ENCODE results near the gene HS3ST1. TPM values are rescaled to one million over a fixed set of nuclear protein-coding genes. Genes with fewer than 3 reads are reported as not detected.

The HS3ST1 gene
- polyA plus RNA-seq, 1 donor: 1.4 TPM

DNA sequence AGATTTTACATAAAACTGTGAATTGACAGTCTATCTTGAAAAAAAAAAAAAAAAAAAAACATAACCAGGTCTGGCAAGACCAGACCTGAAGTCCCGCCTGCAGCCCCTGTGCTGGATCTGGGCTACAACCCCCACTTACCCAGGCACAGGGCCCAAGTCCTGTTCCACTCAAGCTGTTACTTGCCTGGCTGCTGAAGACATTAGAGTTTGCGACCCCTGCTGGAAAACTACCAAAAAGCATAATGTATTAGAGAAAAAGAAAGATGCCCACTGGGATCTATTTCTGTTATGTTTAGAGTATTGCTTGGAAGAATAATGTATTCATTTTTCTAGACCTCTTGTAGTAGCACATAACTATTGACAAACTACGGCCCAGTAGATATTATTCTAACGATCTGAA is 4.7 kb downstream of the HS3ST1 start:
- Histone ChIP-seq H3K27me3 (ENCODE audit: control insufficient read depth, insufficient read depth, low read length) (peaks cover 25% of the 10 kb centered on the region), H3K4me1 (ENCODE audit: control insufficient read depth, insufficient read depth, low read length) (peaks cover 9% of the 10 kb centered on the region), H3K36me3 (ENCODE audit: control insufficient read depth, insufficient read depth, low read length) (no peaks in the 10 kb centered on the region), H3K4me3 (ENCODE audit: low read length) (no peak overlapping the region), H3K27ac (ENCODE audit: low read length) (no peak overlapping the region), H3K9me3 (ENCODE audit: control insufficient read depth, low read depth, low read length) (peaks cover 6% of the 10 kb centered on the region)
- DNase-seq: no peak
- WGBS (ENCODE audit: insufficient coverage, low lambda C conversion rate): no CpG with 5 or more reads among the region's 4 CpGs

DNA sequence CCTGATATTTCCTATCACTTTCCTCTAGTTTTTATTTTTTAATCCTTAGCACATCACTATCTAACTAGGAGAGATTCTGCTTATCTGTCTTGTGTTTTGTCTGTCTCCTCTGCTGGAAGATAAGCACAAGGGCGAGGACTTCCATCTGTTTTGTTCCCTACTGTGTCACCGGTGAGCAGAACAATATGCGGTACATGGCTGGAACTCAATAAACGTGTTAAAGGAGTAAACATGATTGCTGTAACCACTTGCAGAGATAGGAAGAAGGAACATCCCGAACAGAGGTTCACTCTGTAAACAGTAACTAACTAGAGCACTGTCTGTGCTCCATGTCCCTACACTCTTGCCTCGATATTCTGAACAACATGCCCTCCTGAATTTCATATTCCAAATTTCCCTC is 5.2 kb downstream of the HS3ST1 start:
- no CpG with 5 or more reads among the region's 6 CpGs for WGBS (ENCODE audit: insufficient coverage, low lambda C conversion rate)
- Histone ChIP-seq H3K4me1 (ENCODE audit: control insufficient read depth, insufficient read depth, low read length) (peaks cover 9% of the 10 kb centered on the region), H3K9me3 (ENCODE audit: control insufficient read depth, low read depth, low read length) (peaks cover 2% of the 10 kb centered on the region), H3K27ac (ENCODE audit: low read length) (no peak overlapping the region), H3K4me3 (ENCODE audit: low read length) (no peak overlapping the region), H3K36me3 (ENCODE audit: control insufficient read depth, insufficient read depth, low read length) (no peaks in the 10 kb centered on the region), H3K27me3 (ENCODE audit: control insufficient read depth, insufficient read depth, low read length) (peaks cover 20% of the 10 kb centered on the region)
- no peak for DNase-seq

DNA sequence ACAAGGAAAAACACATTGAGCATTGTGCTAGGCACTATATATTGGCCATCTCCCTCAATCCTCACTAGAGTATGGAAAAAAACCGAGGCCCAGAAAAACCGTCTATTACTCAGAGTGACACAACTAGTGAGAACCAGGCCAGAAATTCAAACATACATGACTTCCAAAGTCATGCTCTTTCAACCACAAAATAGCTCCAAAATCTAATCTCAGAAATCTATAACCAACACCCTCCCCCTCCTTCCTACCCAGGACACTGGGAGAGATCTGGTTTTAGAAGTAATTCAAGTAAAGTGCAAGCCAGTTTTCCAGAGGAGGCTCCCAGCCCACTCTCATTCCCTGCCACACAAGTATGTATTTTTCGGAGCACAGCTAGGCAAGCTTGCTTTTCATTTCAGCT is 7.6 kb downstream of the HS3ST1 start:
- no peaks in the 10 kb centered on the region for H3K27me3 ChIP-seq (ENCODE audit: control insufficient read depth, insufficient read depth, low read length)
- H3K9me3 ChIP-seq (ENCODE audit: control insufficient read depth, low read depth, low read length): no peaks in the 10 kb centered on the region
- no CpG with 5 or more reads among the region's 3 CpGs for WGBS (ENCODE audit: insufficient coverage, low lambda C conversion rate)
- no peaks in the 10 kb centered on the region for H3K36me3 ChIP-seq (ENCODE audit: control insufficient read depth, insufficient read depth, low read length)
- no peak overlapping the region for H3K27ac ChIP-seq (ENCODE audit: low read length)
- H3K4me1 ChIP-seq (ENCODE audit: control insufficient read depth, insufficient read depth, low read length): no peaks in the 10 kb centered on the region
- H3K4me3 ChIP-seq (ENCODE audit: low read length): no peak overlapping the region
- no peak for DNase-seq

DNA sequence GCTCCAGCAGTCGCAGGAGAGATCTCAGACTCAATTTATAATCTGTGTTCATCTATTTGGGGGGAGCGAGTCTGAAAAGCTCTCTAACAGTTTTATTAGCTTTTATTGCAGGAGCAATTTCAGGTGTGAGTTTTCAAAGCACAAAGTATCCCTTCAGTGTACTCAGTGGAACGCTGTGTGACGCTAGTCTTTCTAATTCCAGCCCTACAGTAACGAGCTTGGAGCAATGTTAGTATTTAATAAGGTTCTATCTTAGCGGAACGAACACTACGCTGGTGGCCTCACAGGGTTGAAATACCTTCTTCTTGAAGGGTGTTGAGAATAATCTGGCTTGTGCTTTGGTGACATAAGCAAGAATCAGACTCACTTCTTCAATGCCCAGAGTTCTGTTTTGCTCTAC is 8.4 kb downstream of the HS3ST1 start:
- no peaks in the 10 kb centered on the region for H3K9me3 ChIP-seq (ENCODE audit: control insufficient read depth, low read depth, low read length)
- no peaks in the 10 kb centered on the region for H3K4me1 ChIP-seq (ENCODE audit: control insufficient read depth, insufficient read depth, low read length)
- no peak overlapping the region for H3K4me3 ChIP-seq (ENCODE audit: low read length)
- H3K36me3 ChIP-seq (ENCODE audit: control insufficient read depth, insufficient read depth, low read length): no peaks in the 10 kb centered on the region
- no peak for DNase-seq
- H3K27ac ChIP-seq (ENCODE audit: low read length): no peak overlapping the region
- no CpG with 5 or more reads among the region's 8 CpGs for WGBS (ENCODE audit: insufficient coverage, low lambda C conversion rate)
- no peaks in the 10 kb centered on the region for H3K27me3 ChIP-seq (ENCODE audit: control insufficient read depth, insufficient read depth, low read length)

DNA sequence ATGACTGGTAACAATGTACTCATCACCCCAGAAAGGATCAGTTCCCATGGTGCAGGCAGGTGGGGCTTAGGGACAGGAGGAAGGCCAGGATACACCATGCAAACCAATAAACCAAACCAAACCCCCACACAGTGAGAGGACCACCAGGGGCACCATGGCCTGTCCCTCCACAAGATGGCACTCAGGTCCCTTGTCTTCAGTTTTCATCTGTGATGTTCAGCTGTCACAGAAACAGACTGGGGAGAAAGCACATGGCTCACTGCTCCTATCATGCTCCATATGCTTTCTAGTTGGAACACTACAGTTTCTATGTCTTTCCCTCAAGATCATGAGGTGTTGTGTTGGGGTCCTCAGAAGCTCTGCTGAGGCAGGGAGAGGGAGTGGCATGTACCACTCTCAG is 10.1 kb downstream of the HS3ST1 start:
- DNase-seq: no peak
- H3K36me3 ChIP-seq (ENCODE audit: control insufficient read depth, insufficient read depth, low read length): no peaks in the 10 kb centered on the region
- no peak overlapping the region for H3K27ac ChIP-seq (ENCODE audit: low read length)
- H3K4me1 ChIP-seq (ENCODE audit: control insufficient read depth, insufficient read depth, low read length): no peaks in the 10 kb centered on the region
- no peaks in the 10 kb centered on the region for H3K27me3 ChIP-seq (ENCODE audit: control insufficient read depth, insufficient read depth, low read length)
- H3K4me3 ChIP-seq (ENCODE audit: low read length): no peak overlapping the region
- no peaks in the 10 kb centered on the region for H3K9me3 ChIP-seq (ENCODE audit: control insufficient read depth, low read depth, low read length)

DNA sequence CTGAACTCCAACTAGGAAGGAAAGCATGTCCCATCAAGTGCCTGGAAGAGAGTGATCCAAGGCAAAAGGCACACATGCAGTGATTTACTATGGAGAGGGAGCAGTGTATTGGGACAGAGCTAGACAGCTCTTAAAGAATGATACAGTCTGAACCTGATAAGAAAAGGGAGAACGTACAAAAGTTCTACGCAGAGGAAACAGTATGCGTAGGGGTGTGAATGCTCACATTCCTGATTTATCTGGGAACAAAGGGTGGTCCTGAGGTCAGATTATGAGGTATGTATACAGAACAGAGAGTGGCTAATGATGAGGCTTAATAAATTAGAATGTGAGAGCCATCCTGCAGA is 12.0 kb downstream of the HS3ST1 start:
- Histone ChIP-seq H3K9me3 (ENCODE audit: control insufficient read depth, low read depth, low read length) (no peaks in the 10 kb centered on the region), H3K27me3 (ENCODE audit: control insufficient read depth, insufficient read depth, low read length) (no peaks in the 10 kb centered on the region), H3K27ac (ENCODE audit: low read length) (no peak overlapping the region), H3K4me3 (ENCODE audit: low read length) (no peak overlapping the region), H3K36me3 (ENCODE audit: control insufficient read depth, insufficient read depth, low read length) (no peaks in the 10 kb centered on the region), H3K4me1 (ENCODE audit: control insufficient read depth, insufficient read depth, low read length) (no peaks in the 10 kb centered on the region)
- no peak for DNase-seq
- 33% methylated on average over 3 of the region's 3 CpGs for WGBS (ENCODE audit: insufficient coverage, low lambda C conversion rate)

DNA sequence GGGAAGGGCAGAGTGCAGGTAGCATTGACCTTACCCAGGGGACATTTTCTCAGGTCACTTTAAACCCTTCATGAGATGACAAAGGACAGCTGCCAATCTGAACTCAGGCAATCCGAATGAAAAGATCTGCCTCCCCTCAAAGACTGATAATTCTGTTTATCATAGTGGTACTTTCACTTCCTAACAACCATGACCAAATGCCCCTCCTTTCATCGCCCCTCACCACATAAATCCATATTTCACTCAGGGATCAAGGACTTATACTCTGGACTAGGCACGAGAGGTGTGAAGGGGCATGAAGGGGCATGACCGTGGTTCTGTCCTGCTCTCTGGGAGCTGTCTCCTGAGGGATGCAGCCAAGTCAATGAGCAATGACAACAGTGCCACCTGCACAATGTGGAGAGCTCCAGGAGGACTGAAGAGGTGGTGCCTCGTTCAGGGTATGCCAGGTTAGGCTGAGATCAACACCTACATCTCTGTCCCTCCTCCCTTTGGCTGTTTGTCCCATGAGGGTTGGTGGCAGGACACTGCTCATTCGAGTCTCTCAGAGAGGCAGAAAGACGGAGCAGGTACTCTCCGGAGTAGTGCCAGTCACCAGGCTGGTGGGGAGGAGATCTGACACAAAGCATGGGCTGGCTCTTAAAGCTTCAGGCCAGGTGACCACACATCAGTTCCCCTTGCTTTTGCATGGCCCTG is 12.5 kb downstream of the HS3ST1 start:
- H3K9me3 ChIP-seq (ENCODE audit: control insufficient read depth, low read depth, low read length): no peaks in the 10 kb centered on the region
- H3K4me3 ChIP-seq (ENCODE audit: low read length): no peak overlapping the region
- H3K27ac ChIP-seq (ENCODE audit: low read length): no peak overlapping the region
- H3K4me1 ChIP-seq (ENCODE audit: control insufficient read depth, insufficient read depth, low read length): no peaks in the 10 kb centered on the region
- WGBS (ENCODE audit: insufficient coverage, low lambda C conversion rate): no CpG with 5 or more reads among the region's 8 CpGs
- no peaks in the 10 kb centered on the region for H3K36me3 ChIP-seq (ENCODE audit: control insufficient read depth, insufficient read depth, low read length)
- no peaks in the 10 kb centered on the region for H3K27me3 ChIP-seq (ENCODE audit: control insufficient read depth, insufficient read depth, low read length)
- DNase-seq: no peak

DNA sequence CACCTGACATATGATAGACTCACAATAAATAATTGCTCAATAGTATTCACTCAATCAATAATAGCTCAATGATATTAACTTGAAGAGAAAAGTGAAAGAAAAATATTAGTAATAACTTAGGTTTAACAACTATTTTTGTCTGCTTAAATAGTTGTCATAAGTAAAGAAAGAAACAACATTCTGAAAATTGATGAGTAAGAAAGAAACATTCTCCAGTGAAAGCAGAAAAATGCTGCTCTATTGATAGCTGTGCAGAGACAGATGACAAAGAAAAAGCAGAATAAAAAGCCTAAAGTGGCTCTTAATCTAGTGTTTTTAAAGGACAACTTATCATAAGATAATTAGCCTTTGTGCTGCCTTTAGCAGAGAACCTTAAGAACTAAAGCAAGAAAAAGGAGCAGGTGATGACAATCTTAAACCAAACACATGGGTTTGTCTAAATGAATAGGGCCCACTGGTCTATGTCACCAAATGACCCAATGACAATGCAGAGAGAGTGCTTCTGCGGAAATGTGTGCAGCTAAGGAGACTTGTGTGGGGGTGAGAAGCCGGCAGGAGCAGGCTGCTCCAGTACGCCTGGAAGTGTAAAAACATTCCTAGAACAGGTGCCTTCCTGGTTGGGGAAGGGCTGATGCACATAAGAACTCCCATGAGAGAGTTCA is 13.2 kb downstream of the HS3ST1 start:
- no peak for DNase-seq
- H3K4me3 ChIP-seq (ENCODE audit: low read length): no peak overlapping the region
- no CpG with 5 or more reads among the region's 3 CpGs for WGBS (ENCODE audit: insufficient coverage, low lambda C conversion rate)
- H3K4me1 ChIP-seq (ENCODE audit: control insufficient read depth, insufficient read depth, low read length): no peaks in the 10 kb centered on the region
- no peaks in the 10 kb centered on the region for H3K27me3 ChIP-seq (ENCODE audit: control insufficient read depth, insufficient read depth, low read length)
- H3K27ac ChIP-seq (ENCODE audit: low read length): no peak overlapping the region
- H3K36me3 ChIP-seq (ENCODE audit: control insufficient read depth, insufficient read depth, low read length): no peaks in the 10 kb centered on the region
- H3K9me3 ChIP-seq (ENCODE audit: control insufficient read depth, low read depth, low read length): no peaks in the 10 kb centered on the region

DNA sequence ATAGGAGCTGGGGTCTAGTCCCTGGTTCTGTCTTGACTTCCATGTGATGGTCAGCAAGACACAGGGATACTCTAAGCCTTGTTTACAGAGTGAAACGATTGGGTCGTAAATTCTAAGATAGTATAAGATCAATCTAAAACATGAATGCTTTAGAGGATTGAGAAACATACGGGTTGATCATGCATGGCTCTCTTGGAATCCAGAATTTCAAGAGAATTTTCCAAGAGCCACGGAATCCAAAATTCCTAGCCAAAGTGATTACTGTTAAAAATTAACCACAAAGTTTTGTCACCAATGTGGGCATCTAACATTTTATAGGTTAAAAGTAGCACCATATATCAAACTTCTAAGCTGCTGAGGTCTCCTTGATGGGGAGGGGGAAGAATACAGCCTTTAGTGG is 16.5 kb downstream of the HS3ST1 start:
- WGBS (ENCODE audit: insufficient coverage, low lambda C conversion rate): no CpG with 5 or more reads among the region's 4 CpGs
- no peak for DNase-seq
- Histone ChIP-seq H3K4me3 (ENCODE audit: low read length) (no peak overlapping the region), H3K9me3 (ENCODE audit: control insufficient read depth, low read depth, low read length) (no peaks in the 10 kb centered on the region), H3K27me3 (ENCODE audit: control insufficient read depth, insufficient read depth, low read length) (no peaks in the 10 kb centered on the region), H3K36me3 (ENCODE audit: control insufficient read depth, insufficient read depth, low read length) (no peaks in the 10 kb centered on the region), H3K27ac (ENCODE audit: low read length) (no peak overlapping the region), H3K4me1 (ENCODE audit: control insufficient read depth, insufficient read depth, low read length) (no peaks in the 10 kb centered on the region)

DNA sequence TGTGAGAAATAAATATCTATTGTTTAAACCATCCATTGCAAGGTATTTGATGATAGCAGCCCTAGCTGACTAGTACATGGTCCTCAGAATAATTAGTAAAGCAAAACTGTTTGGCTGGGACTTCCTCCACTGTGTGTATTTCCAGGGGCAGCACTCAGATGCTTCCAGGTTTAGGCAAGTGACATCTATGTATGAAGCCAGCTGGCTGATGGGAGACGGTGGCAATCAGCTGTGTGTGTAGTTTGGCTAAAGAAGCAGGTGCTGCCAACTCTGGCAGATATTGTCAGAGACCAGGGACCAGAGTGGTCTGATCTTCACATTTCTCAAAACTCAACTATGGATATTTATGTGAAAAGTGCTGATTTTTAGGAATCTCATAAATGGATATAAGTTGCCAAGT is 19.1 kb downstream of the HS3ST1 start:
- Histone ChIP-seq H3K4me1 (ENCODE audit: control insufficient read depth, insufficient read depth, low read length) (no peaks in the 10 kb centered on the region), H3K4me3 (ENCODE audit: low read length) (no peak overlapping the region), H3K27me3 (ENCODE audit: control insufficient read depth, insufficient read depth, low read length) (no peaks in the 10 kb centered on the region), H3K9me3 (ENCODE audit: control insufficient read depth, low read depth, low read length) (no peaks in the 10 kb centered on the region), H3K27ac (ENCODE audit: low read length) (no peak overlapping the region), H3K36me3 (ENCODE audit: control insufficient read depth, insufficient read depth, low read length) (no peaks in the 10 kb centered on the region)
- DNase-seq: no peak
- WGBS (ENCODE audit: insufficient coverage, low lambda C conversion rate): no CpG with 5 or more reads among the region's 1 CpG

All from large intestine (tissue), 3 donors.